Neutrophil (primary cell): ENCODE measurements around the gene GPR180.

Source experiments
- H3K27ac ChIP-seq: fragments of 200-600 bp; sonication (generic); 2 replicates; pipeline ENCODE4 v1.5.1; 2016; ENCODE audit warnings: mild to moderate bottlenecking, moderate library complexity
- H3K27me3 ChIP-seq: fragments of 200-600 bp; sonication (generic); 2 replicates; pipeline ENCODE4 v1.6.0; 2016; ENCODE audit warnings: mild to moderate bottlenecking
- H3K36me3 ChIP-seq: fragments of 200-600 bp; sonication (generic); 2 replicates; pipeline ENCODE4 v1.5.1; 2017
- H3K4me1 ChIP-seq, 2 experiments: fragments of 200-600 bp in 1 of 2; sonication (generic) in 1 of 2; 1 replicate in 1 of 2; 2 replicates in 1 of 2; pipeline versions ENCODE4 v1.5.1 to v1.6.1; 2013 to 2016; ENCODE audit warnings: low read depth in 1 of 2, low read length in 1 of 2, mild to moderate bottlenecking in 1 of 2, moderate library complexity in 1 of 2; ENCODE audit not compliant: control insufficient read depth in 1 of 2, insufficient read depth in 1 of 2
- H3K4me3 ChIP-seq, 2 experiments: fragments of 200-600 bp in 1 of 2; sonication (generic) in 1 of 2; 1 replicate in 1 of 2; 2 replicates in 1 of 2; pipeline ENCODE4 v1.5.1; 2013 to 2016; ENCODE audit warnings: low read depth in 1 of 2, low read length in 1 of 2, mild to moderate bottlenecking in 1 of 2, moderate library complexity in 1 of 2
- H3K9me3 ChIP-seq: fragments of 200-600 bp; sonication (generic); 2 replicates; pipeline ENCODE4 v1.5.1; 2016
- CTCF ChIP-seq: fragments of 200-600 bp; sonication (generic); IDR thresholded peaks from 2 replicates; pipeline ENCODE4 v1.5.1; 2016; ENCODE audit warnings: antibody characterized with exemption

The GPR180 gene

GRCh38 chr13:94567581-94567980, 34.1 kb upstream of the GPR180 start:
- no peak for TF ChIP-seq CTCF
- Histone ChIP-seq H3K9me3 (no peaks in the 10 kb centered on the region), H3K27me3 (no peaks in the 10 kb centered on the region), H3K4me1 (no peaks in the 10 kb centered on the region), H3K4me3 (no peak overlapping the region), H3K27ac (no peak overlapping the region), H3K36me3 (peaks cover 37% of the 10 kb centered on the region)

GRCh38 chr13:94568443-94568842, 33.2 kb upstream of the GPR180 start:
- Histone ChIP-seq H3K9me3 (no peaks in the 10 kb centered on the region), H3K4me3 (no peak overlapping the region), H3K4me1 (no peaks in the 10 kb centered on the region), H3K27ac (no peak overlapping the region), H3K27me3 (no peaks in the 10 kb centered on the region), H3K36me3 (peaks cover 46% of the 10 kb centered on the region)
- no peak for TF ChIP-seq CTCF

GRCh38 chr13:94569615-94570014, 32.0 kb upstream of the GPR180 start:
- Histone ChIP-seq H3K4me3 (no peak overlapping the region), H3K27ac (no peak overlapping the region), H3K36me3 (peaks cover 54% of the 10 kb centered on the region), H3K9me3 (no peaks in the 10 kb centered on the region), H3K4me1 (no peaks in the 10 kb centered on the region), H3K27me3 (no peaks in the 10 kb centered on the region)
- no peak for TF ChIP-seq CTCF

GRCh38 chr13:94579063-94579462, 22.6 kb upstream of the GPR180 start:
- Histone ChIP-seq H3K27me3 (no peaks in the 10 kb centered on the region), H3K4me3 (no peak overlapping the region), H3K9me3 (no peaks in the 10 kb centered on the region), H3K4me1 (no peaks in the 10 kb centered on the region), H3K36me3 (peaks cover 82% of the 10 kb centered on the region), H3K27ac (no peak overlapping the region)
- no peak for TF ChIP-seq CTCF

GRCh38 chr13:94583926-94584325, 17.7 kb upstream of the GPR180 start:
- no peak overlapping the region for H3K27ac ChIP-seq
- H3K27me3 ChIP-seq: no peaks in the 10 kb centered on the region
- H3K9me3 ChIP-seq: no peaks in the 10 kb centered on the region
- no peaks in the 10 kb centered on the region for H3K4me1 ChIP-seq
- H3K36me3 ChIP-seq: peaks cover 58% of the 10 kb centered on the region
- no peak for TF ChIP-seq CTCF
- H3K4me3 ChIP-seq: no peak overlapping the region

GRCh38 chr13:94585543-94586101, 16.0 kb upstream of the GPR180 start:
- Histone ChIP-seq H3K27me3 (no peaks in the 10 kb centered on the region), H3K4me1 (no peaks in the 10 kb centered on the region), H3K27ac (no peak overlapping the region), H3K4me3 (no peak overlapping the region), H3K36me3 (peaks cover 53% of the 10 kb centered on the region), H3K9me3 (no peaks in the 10 kb centered on the region)
- no peak for TF ChIP-seq CTCF
